Glutamatergic neuron (in vitro differentiated cells): ENCODE data around the gene FAM227A. TPM values are rescaled to one million over a fixed set of nuclear protein-coding genes. Genes with fewer than 3 reads are reported as not detected.

ENCODE experiments used
- DNase-seq: peaks from one replicate; pipeline ENCODE4 v3.0.0; 2022
- H3K27ac Mint-ChIP-seq: one replicate; pipeline ENCODE4 v1.8.0; 2020; ENCODE audit warnings: mild to moderate bottlenecking, mixed read lengths, inconsistent platforms; ENCODE audit not compliant: unreplicated experiment
- H3K27me3 Mint-ChIP-seq: one replicate; pipeline ENCODE4 v1.8.0; 2020; ENCODE audit warnings: mild to moderate bottlenecking, moderate library complexity, mixed read lengths, inconsistent platforms; ENCODE audit not compliant: unreplicated experiment
- H3K36me3 Mint-ChIP-seq: one replicate; pipeline ENCODE4 v1.8.0; 2020; ENCODE audit warnings: mild to moderate bottlenecking, mixed read lengths, inconsistent platforms; ENCODE audit not compliant: unreplicated experiment
- H3K4me1 Mint-ChIP-seq: one replicate; pipeline ENCODE4 v1.8.0; 2020; ENCODE audit warnings: mild to moderate bottlenecking, low read depth, mixed read lengths, inconsistent platforms; ENCODE audit not compliant: unreplicated experiment
- H3K4me3 Mint-ChIP-seq: one replicate; pipeline ENCODE4 v1.8.0; 2020; ENCODE audit warnings: mild to moderate bottlenecking, mixed read lengths, inconsistent platforms; ENCODE audit not compliant: unreplicated experiment
- H3K9me3 Mint-ChIP-seq: one replicate; pipeline ENCODE4 v1.8.0; 2020; ENCODE audit warnings: mild to moderate bottlenecking, moderate library complexity, mixed read lengths, inconsistent platforms; ENCODE audit not compliant: unreplicated experiment
- CTCF ChIP-seq: fragments of 200-600 bp; sonication (generic); IDR thresholded peaks from one replicate; pipeline ENCODE4 v1.5.0; 2021; ENCODE audit not compliant: partially characterized antibody, unreplicated experiment
- total RNA-seq: library from RNA; stranded (reverse); fragmentation: NEBNext Ultra II Directional; extraction: Animal tissue kit (Norgen Biotek cat#: 25700); gene quantifications from one replicate; pipeline ENCODE4 v1.2.1, GENCODE V29; 2021; ENCODE audit not compliant: unreplicated experiment

Gene FAM227A
- total RNA-seq, 1 donor from 2014 or later: 6.3 TPM

GRCh38 chr22:38613588-38613987 lies 42.6 kb downstream of the FAM227A start:
- H3K27me3 Mint-ChIP-seq: peaks cover 2% of the 10 kb centered on the region
- H3K36me3 Mint-ChIP-seq: peaks cover 17% of the 10 kb centered on the region
- no peak overlapping the region for H3K4me3 Mint-ChIP-seq
- H3K9me3 Mint-ChIP-seq: peaks cover 2% of the 10 kb centered on the region
- H3K27ac Mint-ChIP-seq: no peak overlapping the region
- DNase-seq: no peak
- no peak for TF ChIP-seq CTCF
- peaks cover 13% of the 10 kb centered on the region for H3K4me1 Mint-ChIP-seq

GRCh38 chr22:38612217-38613006 lies 43.8 kb downstream of the FAM227A start:
- no peak overlapping the region for H3K27ac Mint-ChIP-seq
- TF ChIP-seq CTCF: no peak
- no peaks in the 10 kb centered on the region for H3K9me3 Mint-ChIP-seq
- H3K4me3 Mint-ChIP-seq: no peak overlapping the region
- peaks cover 13% of the 10 kb centered on the region for H3K4me1 Mint-ChIP-seq
- H3K27me3 Mint-ChIP-seq: peaks cover 2% of the 10 kb centered on the region
- DNase-seq: no peak
- H3K36me3 Mint-ChIP-seq: peaks cover 10% of the 10 kb centered on the region

GRCh38 chr22:38611559-38611958 lies 44.6 kb downstream of the FAM227A start:
- no peak for DNase-seq
- Mint-ChIP-seq H3K27me3 (peaks cover 2% of the 10 kb centered on the region), H3K36me3 (peaks cover 10% of the 10 kb centered on the region), H3K4me1 (peaks cover 11% of the 10 kb centered on the region), H3K4me3 (no peak overlapping the region), H3K27ac (no peak overlapping the region), H3K9me3 (no peaks in the 10 kb centered on the region)
- TF ChIP-seq CTCF: no peak

- Mint-ChIP-seq H3K4me3 (no peak overlapping the region), H3K9me3 (no peaks in the 10 kb centered on the region), H3K36me3 (peaks cover 2% of the 10 kb centered on the region), H3K27ac (no peak overlapping the region), H3K27me3 (no peaks in the 10 kb centered on the region), H3K4me1 (peaks cover 9% of the 10 kb centered on the region)
- DNase-seq: no peak
- no peak for TF ChIP-seq CTCF
Measured at GRCh38 chr22:38610234-38610633, 46.0 kb downstream of the FAM227A start.

GRCh38 chr22:38608992-38609750 lies 47.0 kb downstream of the FAM227A start:
- Mint-ChIP-seq H3K27ac (no peak overlapping the region), H3K36me3 (no peaks in the 10 kb centered on the region), H3K4me3 (no peak overlapping the region), H3K9me3 (no peaks in the 10 kb centered on the region), H3K4me1 (peaks cover 3% of the 10 kb centered on the region), H3K27me3 (no peaks in the 10 kb centered on the region)
- no peak for TF ChIP-seq CTCF
- no peak for DNase-seq
